Stimulated activated CD4-positive, alpha-beta T cell treated with anti-CD3 and anti-CD28 coated beads, TNF-alpha, amount 100 ng/mL, for 24 hours (primary cell): ENCODE results near the gene KCNJ1.

Source experiments
- DNase-seq, 3 experiments: peaks; one replicate each; pipeline ENCODE4 v3.0.0-alpha.2; 2020; ENCODE audit warnings: low read depth in 3 of 3

KCNJ1 gene

GRCh38 chr11:128823753-128824152 is 43.3 kb downstream of the KCNJ1 start:
- DNase-seq: no peak

- no peak for DNase-seq
Observed at GRCh38 chr11:128822130-128822529, 45.0 kb downstream of the KCNJ1 start.

GRCh38 chr11:128821556-128821955 is 45.5 kb downstream of the KCNJ1 start:
- DNase-seq: no peak

GRCh38 chr11:128819198-128819597 is 47.9 kb downstream of the KCNJ1 start:
- no peak for DNase-seq

DNA sequence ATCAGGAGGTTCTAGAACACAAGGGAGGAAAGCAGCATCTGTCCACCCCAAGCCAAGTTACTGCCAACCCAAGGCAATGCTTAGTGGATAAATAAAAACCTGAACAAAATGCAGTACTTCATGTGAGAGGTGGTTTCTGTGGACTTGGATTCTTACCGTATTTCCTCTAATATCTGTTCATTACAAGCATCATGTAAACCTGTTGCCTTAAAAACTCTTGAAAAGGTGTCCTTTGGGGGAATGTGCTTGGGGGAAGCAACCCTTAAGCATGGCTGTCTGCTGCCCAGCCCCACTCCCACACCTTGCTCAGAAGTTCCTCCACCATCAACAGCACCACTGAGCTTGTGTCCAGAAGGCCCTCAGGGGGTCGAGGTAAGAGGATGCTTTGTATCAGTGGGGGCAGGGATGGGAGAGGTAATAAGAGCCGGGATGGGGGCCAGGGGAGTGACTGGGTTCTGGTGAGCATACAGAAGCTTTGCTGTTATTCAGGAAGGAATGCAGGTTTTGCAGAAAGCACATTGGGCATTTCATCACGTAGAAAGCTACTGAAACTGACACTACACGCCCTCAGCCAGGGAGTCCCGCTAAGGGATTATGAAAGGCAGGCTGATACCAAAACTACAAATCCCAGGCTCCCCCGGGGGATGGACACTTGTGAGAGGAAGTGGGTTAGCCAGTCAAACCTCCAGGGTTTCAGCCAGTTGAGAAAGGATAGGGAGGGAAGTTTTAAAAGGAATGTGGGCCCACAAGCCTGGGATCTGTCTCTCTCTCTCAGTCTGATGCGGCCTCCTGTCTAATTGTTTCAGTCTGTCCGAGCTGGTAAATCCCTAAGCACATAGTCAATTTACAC is 52.0 kb downstream of the KCNJ1 start:
- DNase-seq: no peak

DNA sequence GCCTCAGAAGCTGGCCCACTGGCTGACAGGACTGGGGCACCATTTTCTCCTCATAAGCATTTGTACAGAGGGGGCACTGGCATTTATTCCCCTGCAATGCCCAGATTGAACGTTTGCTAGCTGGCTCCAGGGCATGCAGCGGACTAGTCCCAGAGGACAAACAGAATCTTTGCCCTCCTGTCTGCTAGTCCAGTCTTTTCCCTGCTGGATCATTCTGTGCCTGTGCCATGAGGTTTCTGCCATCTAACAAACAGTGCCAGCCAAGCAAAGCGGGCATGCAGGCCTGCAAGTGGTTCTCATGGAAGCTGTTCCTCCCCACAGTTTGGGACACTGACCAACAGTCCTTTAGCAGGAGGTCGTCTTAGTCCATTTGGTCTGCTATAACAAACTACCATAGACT is 53.4 kb downstream of the KCNJ1 start:
- no peak for DNase-seq

DNA sequence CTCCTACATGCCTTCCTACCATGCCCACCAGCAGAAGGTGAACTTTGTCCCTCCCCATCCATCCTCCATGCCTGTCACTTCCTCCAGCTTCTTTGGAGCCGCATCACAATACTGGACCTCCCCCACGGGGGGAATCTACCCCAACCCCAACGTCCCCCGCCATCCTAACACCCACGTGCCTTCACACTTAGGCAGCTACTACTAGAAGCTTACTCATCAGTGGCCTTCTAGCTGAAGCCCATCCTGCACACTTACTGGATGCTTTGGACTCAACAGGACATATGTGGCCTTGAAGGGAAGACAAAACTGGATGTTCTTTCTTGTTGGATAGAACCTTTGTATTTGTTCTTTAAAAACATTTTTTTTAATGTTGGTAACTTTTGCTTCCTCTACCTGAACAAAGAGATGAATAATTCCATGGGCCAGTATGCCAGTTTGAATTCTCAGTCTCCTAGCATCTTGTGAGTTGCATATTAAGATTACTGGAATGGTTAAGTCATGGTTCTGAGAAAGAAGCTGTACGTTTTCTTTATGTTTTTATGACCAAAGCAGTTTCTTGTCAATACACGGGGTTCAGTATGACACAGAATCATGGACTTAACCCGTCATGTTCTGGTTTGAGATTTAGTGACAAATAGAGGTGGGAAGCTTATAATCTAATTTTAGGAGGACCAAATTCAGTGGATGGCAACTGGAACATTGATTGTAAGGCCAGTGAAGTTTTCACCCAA is 56.1 kb downstream of the KCNJ1 start:
- DNase-seq: no peak

- DNase-seq: no peak
Observed at GRCh38 chr11:128809128-128809527, 58.0 kb downstream of the KCNJ1 start.

- no peak for DNase-seq
Observed at GRCh38 chr11:128807909-128808308, 59.2 kb downstream of the KCNJ1 start.

DNA sequence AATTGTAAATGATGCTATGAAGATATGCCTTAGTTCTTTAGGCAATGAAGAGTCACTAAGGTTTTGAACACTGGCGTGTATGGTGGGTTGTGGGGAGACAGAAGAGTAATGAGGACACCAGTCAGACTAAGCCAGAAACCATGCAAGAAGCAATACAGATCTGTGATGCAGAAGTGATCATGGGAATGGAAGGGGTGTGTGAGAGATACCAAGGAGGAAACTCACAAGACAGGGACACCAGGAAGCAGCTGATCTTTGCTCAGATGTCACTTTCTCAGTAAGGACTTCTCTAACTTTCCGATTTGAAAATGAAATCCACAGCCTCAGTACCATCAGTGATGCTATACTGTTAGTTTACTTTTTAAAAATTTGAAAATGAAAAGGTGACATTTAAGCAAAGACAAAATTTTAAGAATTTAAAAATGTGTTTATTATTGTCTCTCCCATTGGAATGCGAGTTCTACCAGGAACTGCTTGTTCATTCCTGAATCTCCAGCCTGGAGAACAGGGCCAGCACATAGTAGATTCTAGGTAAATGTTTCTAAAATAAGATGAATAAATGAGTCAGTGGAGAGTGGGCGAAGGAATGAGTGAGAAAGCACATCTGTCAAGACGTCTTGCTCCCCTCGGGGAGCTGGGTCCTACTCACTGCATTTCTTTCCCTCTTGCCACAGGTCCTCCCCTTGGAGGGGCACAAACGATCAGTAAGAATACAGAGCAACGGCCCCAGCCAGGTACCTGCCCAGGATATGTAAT is 60.4 kb downstream of the KCNJ1 start:
- DNase-seq: no peak

GRCh38 chr11:128804481-128804880 is 62.6 kb downstream of the KCNJ1 start:
- no peak for DNase-seq

- DNase-seq: no peak
Observed at GRCh38 chr11:128803449-128804245, 63.4 kb downstream of the KCNJ1 start.

- DNase-seq: no peak
Observed at GRCh38 chr11:128803011-128803410, 64.1 kb downstream of the KCNJ1 start.

GRCh38 chr11:128802358-128802981 is 64.6 kb downstream of the KCNJ1 start:
- no peak for DNase-seq

DNA sequence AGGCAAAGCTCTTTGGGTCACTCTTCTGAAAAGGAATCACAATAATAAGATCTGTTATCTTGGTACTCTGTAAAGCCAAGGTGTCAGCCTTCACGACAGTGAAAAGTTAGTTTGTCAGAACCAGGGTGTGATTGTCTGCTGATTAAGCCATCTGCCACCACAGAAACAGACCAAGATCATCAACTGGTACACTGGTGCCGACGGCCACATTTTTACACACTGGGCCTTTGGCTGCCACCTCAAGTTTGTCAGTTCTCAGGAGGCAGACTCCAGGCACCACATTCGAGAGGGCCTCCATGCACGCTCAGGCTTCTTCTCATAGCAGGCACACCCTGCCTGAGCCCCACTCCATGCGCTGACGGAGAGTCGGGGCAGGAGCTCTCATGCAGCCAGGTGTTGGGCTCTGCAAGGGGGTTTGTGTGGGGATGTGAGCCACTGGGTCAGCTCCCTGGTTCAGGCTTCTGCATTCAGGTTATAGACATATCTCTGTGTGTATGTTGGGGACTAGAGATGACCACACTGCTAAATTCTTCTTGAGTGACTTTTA is 66.2 kb downstream of the KCNJ1 start:
- DNase-seq: no peak

DNA sequence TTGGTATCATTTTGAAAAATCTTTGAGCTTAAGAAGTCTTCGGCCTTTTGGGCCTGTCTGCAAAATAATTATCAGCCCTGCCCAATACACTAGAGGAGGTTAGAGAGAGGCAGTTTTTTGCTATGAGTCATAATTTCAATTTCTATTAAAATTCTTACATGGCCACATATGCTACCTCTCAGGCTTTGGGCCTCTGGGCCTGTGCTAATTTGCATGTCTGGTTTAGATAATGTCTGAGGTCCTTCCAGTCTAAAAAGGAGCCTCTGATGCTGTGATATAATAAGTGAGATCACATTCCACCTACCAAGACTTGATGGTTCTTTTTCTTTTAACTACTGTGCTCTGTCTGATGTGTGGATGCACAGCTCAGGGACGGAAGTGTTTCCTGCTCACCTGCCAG is 70.8 kb downstream of the KCNJ1 start:
- DNase-seq: no peak

- no peak for DNase-seq
Observed at GRCh38 chr11:128790196-128790595, 76.9 kb downstream of the KCNJ1 start.

GRCh38 chr11:128789497-128790150 is 77.5 kb downstream of the KCNJ1 start:
- DNase-seq: no peak
